RWPE1 (cell line): Measurements from ENCODE around the gene OR4D9.
A peak's percentile ranks its signal among the peaks of the same experiment; 100 is the strongest.
"Not testable (repeated sequence)": the region's sequence is repeated elsewhere in the genome, so short reads cannot be mapped to it uniquely, and the experiment has no call there.

ENCODE experiments used
- CTCF ChIA-PET: fragments of 350-600 bp; sonication (Branson Sonifier 250); formaldehyde crosslinking; extraction: SDS; loops from one replicate; lab custom pipeline; 2021; lab: Yijun Ruan, JAX
- POLR2A ChIA-PET: fragments of 400-600 bp; formaldehyde crosslinking; extraction: SDS; loops from one replicate; lab custom pipeline; 2020; ENCODE audit warnings: antibody characterized with exemption; ENCODE audit not compliant: low non-redundant PET; lab: Yijun Ruan, JAX
- DNase-seq: peaks from one replicate; pipeline ENCODE4 v3.0.0; 2012; ENCODE audit warnings: low spot score
- H3K27ac ChIP-seq: fragments of 450-650 bp; 2 replicates; pipeline ENCODE4 v1.5.1; 2017
- TF ChIP-seq, protein P1 (sequence below): fragments of 450-650 bp; conservative IDR thresholded peaks from 2 replicates; pipeline ENCODE4 v1.5.1; 2017; ENCODE audit warnings: low read depth, mild to moderate bottlenecking

Gene OR4D9

DNA sequence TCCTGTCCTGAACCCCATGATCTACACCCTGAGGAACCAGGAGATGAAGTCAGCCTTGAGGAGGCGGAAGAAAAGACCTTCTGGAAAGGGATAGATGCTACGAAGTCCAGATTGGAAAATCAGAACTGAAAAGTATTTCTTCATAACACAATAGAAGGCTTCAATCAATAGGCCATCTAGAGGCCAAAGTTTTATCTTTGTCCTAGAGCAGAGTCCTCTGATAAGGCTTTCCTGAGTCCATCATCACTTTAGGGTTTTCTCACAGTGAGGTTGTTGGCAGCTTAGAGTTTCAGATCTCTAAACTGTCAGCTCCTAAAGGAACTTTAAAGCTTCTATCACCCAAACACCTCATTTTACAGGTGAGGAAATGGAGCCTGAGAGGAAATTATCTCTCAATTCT lies 21.3 kb downstream of the OR4D9 start:
- TF ChIP-seq, protein P1, sequence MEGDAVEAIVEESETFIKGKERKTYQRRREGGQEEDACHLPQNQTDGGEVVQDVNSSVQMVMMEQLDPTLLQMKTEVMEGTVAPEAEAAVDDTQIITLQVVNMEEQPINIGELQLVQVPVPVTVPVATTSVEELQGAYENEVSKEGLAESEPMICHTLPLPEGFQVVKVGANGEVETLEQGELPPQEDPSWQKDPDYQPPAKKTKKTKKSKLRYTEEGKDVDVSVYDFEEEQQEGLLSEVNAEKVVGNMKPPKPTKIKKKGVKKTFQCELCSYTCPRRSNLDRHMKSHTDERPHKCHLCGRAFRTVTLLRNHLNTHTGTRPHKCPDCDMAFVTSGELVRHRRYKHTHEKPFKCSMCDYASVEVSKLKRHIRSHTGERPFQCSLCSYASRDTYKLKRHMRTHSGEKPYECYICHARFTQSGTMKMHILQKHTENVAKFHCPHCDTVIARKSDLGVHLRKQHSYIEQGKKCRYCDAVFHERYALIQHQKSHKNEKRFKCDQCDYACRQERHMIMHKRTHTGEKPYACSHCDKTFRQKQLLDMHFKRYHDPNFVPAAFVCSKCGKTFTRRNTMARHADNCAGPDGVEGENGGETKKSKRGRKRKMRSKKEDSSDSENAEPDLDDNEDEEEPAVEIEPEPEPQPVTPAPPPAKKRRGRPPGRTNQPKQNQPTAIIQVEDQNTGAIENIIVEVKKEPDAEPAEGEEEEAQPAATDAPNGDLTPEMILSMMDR = no peak
- no peak overlapping the region for H3K27ac ChIP-seq
- DNase-seq = no peak
- ChIA-PET POLR2A (no interaction called here), CTCF (no interaction called here)

DNA sequence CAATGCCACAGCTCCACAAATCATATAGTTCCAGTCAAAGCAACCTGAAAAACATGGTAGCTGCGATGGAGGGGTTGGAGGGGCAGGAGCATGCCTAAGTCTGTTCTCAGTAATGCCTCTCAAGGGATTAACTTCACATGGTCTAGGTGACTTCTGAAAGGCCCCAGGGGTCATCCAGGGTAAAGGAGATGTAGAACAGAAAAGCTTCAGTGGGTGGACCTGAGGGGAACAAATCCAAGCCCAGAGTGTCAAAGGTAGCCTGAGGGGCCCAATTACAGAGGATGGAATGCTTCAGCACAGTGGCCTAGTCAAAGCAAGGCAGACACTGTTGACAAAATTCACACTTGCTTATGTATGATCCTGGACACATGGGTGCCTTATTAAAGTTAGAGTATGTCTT lies 23.3 kb downstream of the OR4D9 start:
- TF ChIP-seq, protein P1 = no peak
- POLR2A ChIA-PET = no interaction called here
- CTCF ChIA-PET = no interaction called here
- no peak overlapping the region for H3K27ac ChIP-seq
- no peak for DNase-seq

DNA sequence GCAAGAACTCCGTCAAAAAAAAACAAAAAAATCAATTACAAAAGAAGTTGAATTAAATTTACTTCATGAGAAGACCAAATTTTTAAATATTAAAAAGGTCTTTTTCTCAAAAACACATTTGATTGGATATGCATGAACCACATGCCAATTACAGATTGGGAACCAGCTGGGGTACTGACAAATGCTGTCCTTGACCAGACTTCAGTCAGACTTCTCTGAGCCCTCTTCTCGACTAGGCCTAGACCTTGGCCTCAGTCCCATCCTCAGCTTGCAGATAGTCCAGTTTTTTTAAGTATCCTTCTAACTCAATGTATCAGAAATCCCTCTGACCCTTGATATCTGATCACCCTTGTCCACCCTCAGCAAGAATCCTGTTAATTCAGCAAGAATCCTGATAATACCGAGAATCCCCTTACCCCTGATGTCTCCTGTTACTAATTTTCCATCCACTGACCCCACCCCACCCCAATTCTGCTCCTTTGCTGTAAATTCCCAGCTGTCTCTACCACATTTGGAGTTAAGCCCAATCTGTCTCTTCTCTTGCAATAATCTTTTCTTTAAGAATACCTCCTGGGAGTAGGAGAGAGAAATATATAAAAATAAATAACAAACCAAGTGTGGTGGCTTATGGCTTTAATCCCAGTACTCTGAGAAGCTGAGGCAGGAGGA lies 30.9 kb downstream of the OR4D9 start:
- H3K27ac ChIP-seq = no peak overlapping the region
- TF ChIP-seq, protein P1 = no peak
- CTCF ChIA-PET = no interaction called here
- no peak for DNase-seq
- POLR2A ChIA-PET = no interaction called here

DNA sequence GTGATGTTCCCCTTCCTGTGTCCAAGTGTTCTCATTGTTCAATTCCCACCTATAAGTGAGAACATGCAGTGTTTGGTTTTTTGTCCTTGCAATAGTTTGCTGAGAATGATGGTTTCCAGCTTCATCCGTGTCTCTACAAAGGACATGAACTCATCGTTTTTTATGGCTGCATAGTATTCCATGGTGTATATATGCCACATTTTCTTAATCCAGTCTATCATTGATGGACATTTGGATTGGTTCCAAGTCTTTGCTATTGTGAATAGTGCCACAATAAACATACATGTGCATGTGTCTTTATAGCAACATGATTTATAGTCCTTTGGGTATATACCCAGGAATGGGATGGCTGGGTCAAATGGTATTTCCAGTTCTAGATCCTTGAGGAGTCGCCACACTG lies 32.4 kb downstream of the OR4D9 start:
- POLR2A ChIA-PET, CTCF ChIA-PET, H3K27ac ChIP-seq, DNase-seq: not testable (repeated sequence)

DNA sequence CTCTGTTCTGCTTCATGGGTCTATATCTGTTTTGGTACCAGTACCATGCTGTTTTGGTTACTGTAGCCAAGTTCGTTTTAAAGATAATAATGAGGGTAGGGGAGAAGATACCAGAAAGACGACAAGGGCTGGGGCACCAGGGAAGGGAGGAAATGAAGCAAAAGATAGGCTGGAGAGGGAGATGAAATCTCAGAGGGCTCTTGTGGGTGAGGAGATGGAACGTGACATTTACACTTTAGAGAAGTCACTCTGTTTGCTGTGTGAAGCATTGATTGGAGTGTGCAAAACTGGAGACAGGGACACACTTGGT lies 33.5 kb downstream of the OR4D9 start:
- ChIA-PET CTCF (no interaction called here), POLR2A (no interaction called here)
- DNase-seq = no peak
- TF ChIP-seq, protein P1 = no peak
- peak overlapping the region; percentile 77 for H3K27ac ChIP-seq

DNA sequence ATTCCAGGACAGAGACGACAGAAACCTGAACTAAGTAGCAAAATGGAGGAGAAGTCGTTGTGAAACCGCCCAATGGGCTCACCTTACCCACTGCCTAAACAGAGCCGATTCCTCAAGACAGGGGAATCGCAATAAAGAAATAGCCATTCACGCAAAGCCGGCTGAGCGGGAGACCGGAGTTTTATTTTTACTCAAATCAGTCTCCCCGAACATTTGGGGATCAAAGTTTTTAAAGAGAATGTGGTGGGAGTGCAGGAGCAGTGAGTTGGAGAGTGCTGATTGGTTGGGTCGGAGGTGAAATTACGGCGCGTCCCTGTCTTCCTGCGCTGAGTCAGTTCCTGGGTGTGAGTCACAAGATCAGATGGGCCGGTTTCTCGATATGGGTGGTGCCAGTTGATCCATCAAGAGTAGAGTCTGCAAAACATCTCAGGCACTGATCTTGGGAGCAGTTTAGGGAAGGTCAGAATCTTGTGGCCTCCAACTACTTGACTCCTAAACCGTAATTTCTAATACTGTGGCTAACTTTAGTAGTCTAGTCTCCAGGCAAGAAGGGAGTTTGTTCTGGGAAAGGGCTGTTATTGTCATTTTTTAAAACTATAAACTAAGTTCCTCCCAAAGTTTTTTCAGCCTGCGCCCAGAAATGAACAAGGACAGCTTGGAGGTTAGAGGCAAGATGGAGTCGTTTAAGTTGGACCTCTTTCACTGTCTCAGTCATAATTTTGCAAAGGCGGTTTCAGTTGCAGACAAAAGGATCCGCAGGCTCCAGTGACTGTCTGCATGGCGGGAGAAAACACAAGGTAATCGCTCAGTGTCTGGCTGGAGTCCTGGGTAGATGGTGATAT lies 34.1 kb downstream of the OR4D9 start:
- ChIA-PET POLR2A (no interaction called here), CTCF (interaction anchor here (0.6 kb wide), 1 partner anchor 270 kb away, joined by 4 read pairs; no protein-coding TSS in a partner anchor)
- peak; percentile 80 for DNase-seq
- peak overlapping the region; percentile 77 for H3K27ac ChIP-seq
- TF ChIP-seq, protein P1 = no peak

DNA sequence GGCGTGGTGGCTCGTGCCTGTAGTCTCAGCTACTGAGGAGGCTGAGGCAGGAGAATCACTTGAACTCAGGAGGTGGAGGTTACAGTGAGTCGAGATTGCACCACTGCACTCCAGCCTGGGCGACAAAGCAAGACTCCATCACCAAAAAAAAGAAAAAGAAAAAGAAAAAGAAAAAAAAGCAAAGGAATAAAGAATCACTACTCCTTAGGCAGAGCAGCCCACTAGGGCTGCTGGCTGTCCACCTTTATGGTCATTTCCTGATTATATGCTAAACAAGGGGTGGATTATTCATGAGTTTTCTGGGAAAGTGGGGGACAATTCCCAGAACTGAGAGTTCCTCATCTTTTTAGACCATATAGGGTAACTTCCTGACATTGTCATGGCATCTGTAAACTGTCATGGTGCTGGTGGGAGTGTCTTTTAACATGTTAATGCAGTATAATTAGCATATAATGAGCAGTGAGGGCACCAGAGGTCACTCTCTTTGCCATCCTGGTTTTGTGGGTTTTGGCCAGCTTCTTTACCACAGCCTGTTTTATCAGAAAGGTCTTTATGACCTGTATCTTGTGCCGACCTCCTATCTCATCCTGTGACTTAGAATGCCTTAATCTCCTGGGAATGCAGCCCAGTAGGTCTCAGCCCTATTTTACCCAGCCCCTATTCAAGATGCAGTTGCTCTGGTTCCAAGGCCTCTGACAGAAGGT lies 36.4 kb downstream of the OR4D9 start:
- CTCF ChIA-PET, H3K27ac ChIP-seq, DNase-seq, POLR2A ChIA-PET: not testable (repeated sequence)
